GM19238 (cell line): ENCODE measurements around the gene EPS15.
"Not testable (repeated sequence)": the region's sequence is repeated elsewhere in the genome, so short reads cannot be mapped to it uniquely, and the experiment has no call there.

Source experiments
- DNase-seq: peaks from one replicate; pipeline ENCODE4 v3.0.0; 2011; ENCODE audit warnings: low spot score; ENCODE audit not compliant: insufficient read length

The EPS15 gene

DNA sequence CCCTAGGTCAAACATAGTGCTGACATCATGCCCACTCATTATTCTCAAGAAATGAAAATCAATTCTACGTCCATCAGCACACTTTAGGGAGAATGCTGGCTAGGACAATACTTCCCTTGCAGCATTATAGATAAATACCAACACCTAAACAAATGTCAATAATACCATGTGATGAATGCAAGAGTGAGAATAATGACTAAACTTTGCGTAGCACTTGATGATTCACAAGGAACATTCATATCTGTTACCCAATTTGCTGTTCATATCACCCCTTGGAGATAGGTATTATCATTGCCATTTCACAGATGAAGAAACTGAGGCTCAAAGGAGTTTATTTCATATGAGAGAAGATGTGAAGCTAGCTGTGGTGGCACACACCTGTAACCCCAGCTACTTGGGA, 24.8 kb upstream of the EPS15 start:
- no peak for DNase-seq

DNA sequence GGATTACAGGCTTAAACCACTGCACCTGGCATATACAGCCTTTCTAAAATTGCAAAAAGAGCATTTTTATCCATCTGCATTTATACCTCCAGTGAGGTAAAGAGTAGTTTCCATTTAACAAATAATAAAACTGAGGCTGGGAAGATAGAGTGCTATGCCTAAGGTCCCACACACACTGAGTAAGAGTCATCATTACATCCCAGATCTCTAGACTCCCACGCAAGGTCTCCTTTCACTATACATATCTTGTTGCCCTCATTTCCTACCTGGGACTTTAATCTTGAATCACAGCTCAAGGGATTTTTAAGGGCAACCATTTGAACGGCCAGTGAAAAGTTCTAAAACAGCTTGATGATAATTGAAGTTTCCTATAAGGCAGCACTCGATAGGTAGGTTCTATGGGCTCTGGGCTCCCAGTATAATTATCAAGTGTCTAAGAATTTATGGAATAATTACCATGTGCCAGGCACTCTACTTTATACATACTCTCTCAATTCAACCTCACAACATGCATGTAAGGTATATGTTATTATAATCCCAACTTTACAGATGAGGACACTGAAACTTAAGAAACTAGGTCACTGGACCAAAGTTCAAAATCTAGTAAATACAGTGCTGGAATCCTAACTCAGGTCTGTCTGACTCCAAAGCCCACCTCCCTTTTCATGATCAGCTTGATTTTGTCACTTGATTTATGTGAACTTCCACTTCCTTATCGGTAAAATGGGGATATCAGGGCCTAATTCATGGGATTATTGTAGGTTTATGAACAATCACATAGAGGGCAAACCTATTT, 23.3 kb upstream of the EPS15 start:
- no peak for DNase-seq

DNA sequence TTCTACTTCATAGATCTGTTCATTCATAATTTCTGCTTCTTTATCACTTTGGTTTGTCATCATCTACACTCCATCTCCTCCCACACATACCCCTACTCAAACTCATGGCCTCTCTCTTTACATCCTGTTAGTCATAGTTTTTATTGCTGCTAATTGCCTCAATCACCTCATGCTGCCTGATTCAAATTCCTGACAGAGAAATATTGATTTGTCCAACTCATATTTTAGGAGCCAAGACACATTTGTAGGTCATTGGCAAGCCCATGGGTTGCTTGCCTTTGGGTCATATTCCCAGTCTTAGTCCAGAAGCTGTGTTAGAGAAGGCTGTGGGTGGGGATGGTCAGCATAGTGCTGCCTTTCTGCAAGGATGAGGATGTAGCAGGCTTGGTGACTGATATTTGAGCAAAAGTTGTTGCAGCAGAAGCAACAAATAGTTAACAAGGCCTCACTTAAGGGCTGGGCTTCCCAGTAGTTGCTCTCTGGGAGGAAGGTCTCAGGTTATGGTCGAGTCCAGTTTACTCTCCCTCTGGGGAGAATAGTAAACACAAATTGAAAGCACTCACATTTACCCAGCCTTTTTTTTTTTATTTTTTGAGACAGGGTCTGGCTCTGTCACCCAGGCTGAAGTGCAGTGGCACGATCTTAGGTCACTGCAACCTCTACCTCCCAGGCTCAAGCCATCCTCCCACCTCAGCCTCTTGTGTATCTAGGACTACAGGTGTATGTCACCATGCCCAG, 22.4 kb upstream of the EPS15 start:
- DNase-seq = no peak

DNA sequence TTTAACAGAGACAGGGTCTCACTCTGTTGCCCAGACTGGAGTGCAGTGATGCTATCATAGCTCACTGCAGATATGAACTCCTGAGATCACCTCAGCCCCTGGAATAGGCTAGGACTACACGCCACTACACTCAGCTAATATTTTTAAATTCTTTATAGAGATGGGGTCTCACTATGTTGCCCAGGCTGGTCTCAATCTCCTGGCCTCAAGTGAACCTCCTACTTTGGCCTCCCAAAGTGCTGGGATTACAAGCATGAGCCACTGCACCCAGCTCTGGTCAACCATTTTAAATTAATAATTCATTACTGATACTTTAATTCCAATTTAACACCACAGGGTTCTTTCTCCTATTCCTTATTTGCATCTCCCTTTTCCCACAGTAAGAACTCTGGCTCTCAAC, 18.5 kb upstream of the EPS15 start:
- no peak for DNase-seq

DNA sequence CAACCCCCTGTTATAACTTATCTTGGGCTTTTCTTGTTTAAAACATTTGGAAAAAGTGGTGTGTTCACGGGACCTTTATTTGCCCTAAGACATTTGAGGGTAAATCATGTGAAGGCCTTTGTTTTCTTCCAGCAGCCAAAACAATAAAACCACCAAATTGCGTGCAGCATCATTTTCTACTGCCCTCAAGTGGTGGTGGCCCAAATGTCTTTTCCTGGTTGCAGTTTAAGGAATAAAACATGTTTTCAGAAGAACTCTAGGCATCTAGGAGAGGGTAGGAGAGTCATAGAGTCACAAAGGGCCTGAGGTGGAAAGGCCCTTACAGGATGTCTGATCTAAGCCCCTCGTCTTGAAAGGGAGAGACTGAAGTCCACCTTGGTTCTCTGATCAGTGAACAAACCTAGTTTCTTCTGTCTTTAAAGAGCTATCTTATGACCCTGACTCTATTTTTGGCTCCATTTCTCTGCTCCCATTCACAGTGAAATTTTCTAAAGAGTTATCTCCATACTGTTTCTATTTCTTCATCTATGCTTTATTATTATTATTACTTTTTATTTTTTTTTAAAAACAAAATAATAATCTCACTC, 16.0 kb upstream of the EPS15 start:
- DNase-seq = no peak

DNA sequence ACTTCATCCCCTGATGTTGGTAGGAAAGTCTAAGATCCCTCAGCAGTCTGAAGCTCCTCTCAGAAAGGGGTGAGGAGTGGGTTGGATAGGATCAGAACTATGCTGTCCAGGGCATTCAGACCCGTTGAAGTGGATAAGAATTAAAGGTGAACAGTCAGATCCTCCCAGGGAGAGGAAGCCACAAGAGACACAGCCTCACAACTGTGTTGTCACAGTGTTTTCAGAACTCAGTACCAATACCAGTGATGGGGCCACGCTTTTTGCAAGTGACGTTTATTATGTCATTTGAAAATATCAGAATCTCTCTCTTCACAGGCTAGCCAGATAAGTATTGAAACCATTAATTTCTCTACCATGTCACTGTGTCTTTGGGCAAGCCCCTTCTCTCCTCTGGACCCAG, 15.4 kb upstream of the EPS15 start:
- no peak for DNase-seq

DNA sequence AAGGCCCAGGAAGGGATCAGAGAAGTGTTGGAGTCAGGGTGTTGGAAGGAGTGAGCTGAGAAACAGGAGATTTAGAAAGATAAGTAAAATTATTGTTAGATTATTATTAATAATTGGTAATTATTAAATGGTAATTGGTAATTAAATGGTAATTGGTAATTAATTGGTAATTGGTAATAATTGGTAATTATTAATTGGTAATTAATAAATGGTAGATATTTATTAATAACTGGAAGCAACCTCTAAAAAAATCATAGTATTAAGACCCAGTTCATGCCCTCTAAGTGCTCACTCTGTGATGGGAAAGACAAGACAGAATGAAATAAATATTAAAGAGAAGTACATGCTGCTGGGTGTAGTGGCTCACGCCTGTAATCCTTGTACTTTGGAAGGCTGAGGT, 13.8 kb upstream of the EPS15 start:
- no peak for DNase-seq

DNA sequence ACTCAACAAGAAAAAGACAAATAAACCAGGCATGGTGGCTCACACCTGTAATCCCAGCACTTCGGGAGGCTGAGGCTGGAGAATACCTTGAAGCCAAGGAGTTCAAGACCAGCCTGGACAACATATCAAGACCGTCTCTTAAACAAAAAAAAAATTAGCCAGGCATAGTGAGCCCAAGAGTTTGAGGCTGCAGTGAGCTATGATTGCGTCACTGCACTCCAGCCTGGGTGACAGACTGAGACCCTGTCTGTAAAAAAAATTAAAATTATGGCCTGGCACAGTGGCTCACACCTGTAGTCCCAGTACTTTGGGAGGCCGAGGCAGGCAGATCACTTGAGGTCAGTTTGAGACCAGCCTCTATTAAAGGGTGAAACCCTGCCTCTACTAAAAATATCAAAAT, 11.4 kb upstream of the EPS15 start:
- not testable (repeated sequence) for DNase-seq

DNA sequence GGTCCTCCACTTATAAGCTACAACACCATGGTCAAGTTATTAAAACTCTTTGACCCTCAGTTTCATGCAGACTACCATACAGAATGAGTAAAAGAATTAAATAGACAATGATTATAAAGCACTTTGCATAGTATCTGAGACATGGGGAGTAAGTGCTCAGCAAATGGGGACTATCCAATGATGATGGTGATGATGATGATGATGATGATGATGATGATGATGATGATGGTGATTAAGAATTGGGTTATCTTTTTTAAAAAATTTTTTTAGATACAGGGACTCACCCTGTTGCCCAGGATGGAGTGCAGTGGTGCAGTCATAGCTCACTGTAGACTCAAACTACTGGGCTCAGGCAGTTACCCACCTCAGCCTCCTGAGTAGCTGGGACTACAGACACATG, 8.1 kb upstream of the EPS15 start:
- DNase-seq = no peak

DNA sequence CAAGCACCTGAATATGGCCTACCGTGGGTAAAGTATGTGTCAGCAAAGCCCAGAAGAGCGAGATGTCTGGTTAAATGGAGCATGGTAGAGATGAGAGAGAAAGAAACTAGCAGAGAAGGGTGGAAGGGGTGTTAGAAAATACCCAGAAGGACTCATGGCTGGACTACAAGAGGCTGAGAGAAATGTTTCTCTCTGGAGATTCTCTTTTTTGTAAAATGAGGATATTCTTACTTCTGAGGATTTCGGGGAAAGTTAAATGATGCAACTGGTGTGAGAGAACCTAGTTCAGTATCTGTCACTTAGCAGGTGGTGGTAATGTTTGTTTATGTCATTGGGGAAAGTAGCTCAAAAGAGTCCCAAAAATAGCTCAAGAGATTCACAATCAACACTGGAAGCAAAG, 7.2 kb upstream of the EPS15 start:
- DNase-seq = no peak

DNA sequence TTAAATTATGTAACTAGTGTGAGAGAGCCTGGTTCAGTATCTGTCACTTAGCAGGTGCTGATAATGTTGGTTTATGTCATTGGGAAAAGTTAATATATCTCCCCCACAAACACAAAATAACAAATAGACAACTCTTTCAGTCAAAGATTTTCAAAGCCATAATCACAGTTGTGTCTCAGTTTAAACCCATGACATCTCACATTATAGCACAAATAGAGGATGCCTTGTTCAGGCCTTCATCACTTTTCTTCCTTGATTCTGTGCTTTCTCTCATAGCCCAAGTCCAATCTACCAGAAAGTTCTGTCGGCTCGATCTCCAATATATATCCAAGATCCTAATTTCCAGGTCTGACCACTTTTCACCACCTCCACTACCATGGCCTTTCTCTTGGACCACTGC, 6.2 kb upstream of the EPS15 start:
- no peak for DNase-seq

DNA sequence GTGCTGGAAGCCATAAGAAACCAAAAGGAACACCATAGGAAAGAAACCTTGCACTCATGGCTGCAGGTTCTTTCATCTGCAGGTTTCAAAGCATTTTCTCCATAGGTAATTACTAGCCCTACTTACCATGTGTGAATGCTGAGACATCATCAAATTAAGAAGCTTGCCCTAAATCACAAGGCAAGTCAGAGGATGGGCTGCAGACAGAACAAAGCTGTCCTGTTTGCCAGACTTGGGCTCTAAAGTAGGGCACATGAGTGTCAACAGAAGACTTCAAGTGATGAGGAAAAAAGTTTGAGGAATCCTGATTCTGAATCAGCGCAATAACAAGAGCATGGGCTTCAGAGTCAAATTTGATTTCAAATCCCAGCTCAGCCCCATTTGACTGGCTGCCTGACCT, 5.8 kb upstream of the EPS15 start:
- DNase-seq = no peak

DNA sequence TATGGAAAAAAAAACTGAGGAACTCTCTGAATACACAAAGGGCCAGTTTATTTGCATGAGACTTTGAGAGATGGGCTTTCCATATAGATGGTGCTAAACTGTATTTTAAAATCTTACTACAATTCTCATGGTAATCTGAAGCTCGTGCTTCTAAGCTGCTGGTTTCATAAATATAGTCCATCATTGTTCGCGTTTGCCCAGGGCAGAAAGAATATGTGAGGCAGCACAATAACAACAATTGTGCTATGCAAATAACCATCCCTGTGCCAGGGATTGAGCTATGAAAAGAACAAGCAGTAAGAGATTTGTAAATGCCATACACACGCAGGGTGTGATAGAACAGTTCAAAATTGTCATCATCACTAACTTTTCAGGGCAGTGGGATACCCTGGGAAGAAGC, 4.9 kb upstream of the EPS15 start:
- DNase-seq = no peak

DNA sequence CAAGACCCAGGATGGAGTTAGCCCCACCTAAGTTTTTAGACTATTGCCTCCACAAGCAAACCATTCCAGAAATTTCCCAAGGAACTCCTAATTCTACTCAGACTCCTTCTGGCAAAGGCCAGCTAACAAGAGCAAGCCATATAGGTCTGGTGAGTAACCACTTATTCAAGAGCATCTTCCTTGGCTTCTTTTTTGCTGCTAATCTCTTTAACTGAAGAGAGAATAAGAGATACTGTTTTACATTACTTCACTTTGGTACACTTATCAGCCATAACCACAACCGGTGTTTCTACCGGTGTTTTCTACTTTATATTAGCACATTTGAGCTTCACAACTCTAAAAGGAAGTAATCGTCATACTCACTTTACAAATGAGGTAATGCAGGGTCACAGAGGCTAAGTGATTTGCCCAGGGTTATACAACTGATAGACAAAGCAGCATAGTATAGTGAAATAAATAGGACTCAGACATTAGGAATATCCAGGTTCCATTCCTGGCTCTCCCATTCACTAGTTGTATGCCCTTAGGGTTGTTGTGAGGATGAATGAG, 1.7 kb upstream of the EPS15 start:
- no peak for DNase-seq

DNA sequence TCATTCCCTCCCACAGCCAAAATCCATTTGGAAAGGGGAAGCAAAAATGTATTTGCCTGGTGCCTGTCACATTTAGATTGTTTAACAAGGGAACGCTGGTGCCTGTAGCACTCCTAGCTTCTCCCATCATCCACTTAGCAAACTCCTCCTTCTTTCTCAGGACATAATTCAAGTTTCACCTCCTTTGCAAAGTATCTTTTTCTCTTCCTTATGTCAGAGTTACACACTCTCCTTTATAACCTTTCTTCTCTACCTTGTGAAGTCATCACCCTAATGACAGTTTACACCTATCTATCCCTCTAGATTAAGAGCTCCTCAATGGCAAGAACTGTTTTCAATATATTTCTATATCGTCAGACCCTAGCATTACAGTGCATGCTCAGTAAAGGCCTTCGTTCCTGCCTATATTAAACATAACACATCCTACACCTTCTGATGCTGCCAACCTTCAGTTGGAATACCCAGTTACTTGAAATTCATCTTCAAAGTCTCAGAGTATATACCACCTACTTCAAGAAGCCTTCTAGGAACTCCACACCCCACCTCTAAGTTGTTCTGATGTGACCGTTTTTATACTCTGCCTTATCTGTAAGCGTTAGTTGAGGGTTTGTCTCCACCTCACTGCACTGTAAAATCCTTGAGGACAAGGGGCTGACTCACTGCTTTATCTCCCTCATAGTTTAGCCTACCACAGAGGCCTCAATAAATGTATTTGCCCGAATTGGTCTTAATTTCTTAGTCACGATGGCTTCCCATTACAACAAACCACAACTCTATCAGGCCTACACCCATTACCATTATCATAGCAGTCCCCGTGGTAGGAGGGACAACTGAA, 1.0 kb upstream of the EPS15 start:
- no peak for DNase-seq

DNA sequence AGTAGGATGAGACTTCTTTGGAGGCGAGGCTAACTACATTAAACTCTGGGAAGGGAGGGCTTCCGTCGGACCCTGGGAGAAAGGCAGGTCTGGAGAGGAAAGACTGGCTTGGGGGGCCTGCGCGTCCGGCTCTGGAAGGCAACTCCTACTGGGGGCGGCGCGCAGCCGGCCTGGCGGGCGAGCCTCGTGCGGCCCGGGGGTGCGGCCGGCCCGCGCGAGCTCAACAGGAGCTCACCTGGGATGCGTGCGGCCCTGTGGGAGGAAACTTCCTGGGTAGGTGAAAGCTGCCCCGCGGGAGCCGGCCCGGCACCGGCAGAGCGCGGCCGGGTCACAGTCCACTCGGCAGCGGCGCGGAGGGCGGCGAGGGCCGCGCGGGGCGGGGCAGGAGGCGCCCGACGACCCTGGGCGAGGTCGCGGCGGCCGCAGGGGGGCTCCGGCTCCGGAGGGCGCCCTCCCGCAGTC, 449 bp downstream of the EPS15 start:
- peak; percentile 37 for DNase-seq

DNA sequence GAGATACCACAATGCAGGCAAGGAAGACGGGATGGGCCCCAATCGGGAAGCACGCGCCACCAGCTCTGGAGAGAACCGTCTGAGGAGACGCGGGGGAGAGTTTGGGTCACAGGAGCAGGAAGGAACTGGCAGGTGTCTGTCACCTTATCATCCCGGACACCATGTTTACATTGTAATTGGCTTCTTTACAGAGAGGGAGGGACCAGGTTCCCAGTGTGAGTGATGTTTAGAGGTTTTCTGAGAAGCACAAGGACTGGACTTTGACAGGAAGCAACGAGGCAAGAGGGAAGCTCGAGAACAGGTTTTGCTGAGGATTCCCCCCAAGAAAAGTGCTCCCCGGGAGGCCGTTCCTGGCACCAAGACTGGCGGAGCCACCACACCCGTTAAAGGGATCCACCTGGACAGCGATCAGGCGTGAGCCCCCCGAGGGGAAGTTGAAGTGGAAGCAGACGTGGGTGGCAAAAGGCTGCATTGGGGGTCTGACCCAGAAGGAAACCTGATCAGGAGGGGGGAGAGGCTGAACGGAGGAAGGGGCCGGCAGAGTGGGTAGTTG, 957 bp downstream of the EPS15 start:
- DNase-seq = peak; percentile 41

DNA sequence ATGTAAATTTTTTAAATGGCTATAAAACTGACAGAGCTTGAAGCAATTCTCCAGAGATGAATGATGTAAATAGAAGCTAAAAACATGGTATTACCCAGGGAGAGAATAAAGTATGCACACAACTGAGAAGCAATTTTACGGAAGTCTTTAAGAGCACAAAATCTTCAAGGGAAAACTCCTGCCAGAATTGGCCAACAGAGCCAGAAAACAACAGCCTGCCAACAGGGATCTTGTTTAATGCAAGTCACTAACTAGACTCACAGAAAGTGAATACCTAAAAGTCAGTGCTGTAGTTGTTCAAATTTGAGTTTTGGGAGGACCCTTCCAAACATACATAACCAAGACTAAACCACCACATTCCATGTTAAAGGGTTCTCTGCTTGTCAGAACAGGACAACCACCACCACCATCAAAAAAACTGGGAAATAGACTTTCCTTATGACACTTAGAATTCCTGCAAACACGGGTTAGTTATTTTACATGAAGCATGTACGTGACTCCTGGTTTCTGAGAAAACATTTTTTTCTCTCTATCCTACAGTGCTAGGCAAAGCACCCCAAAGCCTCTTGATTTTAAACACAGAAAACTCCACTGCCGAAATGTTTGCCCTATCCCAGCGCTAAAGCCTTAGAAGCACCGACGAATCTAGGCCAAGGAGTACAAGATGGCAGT, 1.6 kb downstream of the EPS15 start:
- no peak for DNase-seq

DNA sequence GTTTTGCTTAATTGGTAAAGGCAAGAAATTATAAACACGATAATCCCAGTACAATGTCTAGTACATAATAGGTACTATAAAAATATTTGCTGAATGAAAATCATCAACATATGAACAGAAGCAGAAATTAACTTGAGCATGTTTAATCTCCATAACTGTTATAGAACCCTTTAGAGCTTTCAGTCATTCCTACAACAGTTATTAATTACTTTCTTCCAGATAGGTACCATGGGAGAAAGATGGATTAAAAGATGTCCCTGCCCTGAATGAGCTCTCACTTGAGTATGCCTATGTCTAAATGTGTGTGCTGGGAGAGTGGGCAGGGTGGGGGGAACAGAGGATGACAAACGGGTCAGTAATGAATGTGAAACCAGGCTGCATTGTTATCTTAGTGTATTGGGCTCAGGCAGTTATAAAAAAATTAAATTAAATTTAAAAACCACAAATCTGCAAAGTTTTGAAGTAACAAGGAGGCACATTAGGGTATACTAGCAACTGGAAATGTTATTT, 2.4 kb downstream of the EPS15 start:
- DNase-seq = no peak

DNA sequence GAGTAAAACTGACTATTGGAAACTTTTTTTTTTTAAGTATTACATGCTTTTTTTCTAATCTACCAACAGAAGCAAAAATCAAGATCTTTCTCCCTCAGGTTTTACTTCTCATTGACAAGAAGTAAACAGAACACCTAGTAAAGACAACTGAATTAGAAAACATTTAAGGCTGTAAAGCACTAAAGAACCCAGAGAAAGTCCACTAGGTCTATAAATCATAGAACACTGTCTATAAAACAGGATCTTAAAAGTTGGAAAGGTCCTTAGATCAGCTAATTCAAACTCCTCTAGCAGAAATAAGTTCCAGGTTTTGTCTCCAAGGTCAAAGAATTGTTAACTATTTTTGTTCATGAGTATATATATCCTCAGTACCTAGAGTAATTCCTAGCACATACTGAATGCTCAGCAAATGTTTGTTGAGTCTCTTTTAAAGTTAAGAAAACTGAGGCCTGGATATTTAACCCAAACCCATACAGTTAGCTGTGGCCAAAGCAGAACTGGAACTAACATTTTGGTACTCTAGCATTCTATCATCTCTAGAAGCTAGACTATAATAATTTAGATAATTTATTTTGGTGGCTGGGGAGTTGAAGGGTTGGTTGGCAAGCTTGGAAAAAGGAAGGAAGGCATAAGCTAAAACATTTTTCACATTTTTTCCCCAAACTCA, 3.0 kb downstream of the EPS15 start:
- no peak for DNase-seq
